Osteocyte (in vitro differentiated cells): Measurements from ENCODE around the gene MS4A4A. TPM values are rescaled to one million over a fixed set of nuclear protein-coding genes. Genes with fewer than 3 reads are reported as not detected.

Experiments
- DNase-seq: peaks from one replicate; pipeline ENCODE4 v3.0.0; 2021; ENCODE audit warnings: mixed read lengths; ENCODE audit not compliant: unreplicated experiment; ENCODE audit errors: extremely low spot score
- H3K27ac Mint-ChIP-seq: one replicate; pipeline ENCODE4 v1.8.0; 2021; ENCODE audit warnings: mild to moderate bottlenecking, mixed read lengths; ENCODE audit not compliant: unreplicated experiment
- H3K27me3 Mint-ChIP-seq: one replicate; pipeline ENCODE4 v1.8.0; 2021; ENCODE audit warnings: mixed read lengths; ENCODE audit not compliant: unreplicated experiment
- H3K36me3 Mint-ChIP-seq: one replicate; pipeline ENCODE4 v1.8.0; 2021; ENCODE audit warnings: mixed read lengths; ENCODE audit not compliant: unreplicated experiment
- H3K4me1 Mint-ChIP-seq: one replicate; pipeline ENCODE4 v1.8.0; 2021; ENCODE audit warnings: mixed read lengths; ENCODE audit not compliant: unreplicated experiment
- H3K4me3 Mint-ChIP-seq: one replicate; pipeline ENCODE4 v1.8.0; 2021; ENCODE audit warnings: mild to moderate bottlenecking, moderate library complexity, mixed read lengths; ENCODE audit not compliant: unreplicated experiment
- H3K9me3 Mint-ChIP-seq: one replicate; pipeline ENCODE4 v1.8.0; 2021; ENCODE audit warnings: mixed read lengths; ENCODE audit not compliant: unreplicated experiment
- CTCF ChIP-seq: fragments of 200-600 bp; sonication (generic); IDR thresholded peaks from 2 replicates; pipeline ENCODE4 v1.5.0; 2021; ENCODE audit warnings: antibody characterized with exemption, mild to moderate bottlenecking, moderate library complexity
- total RNA-seq: library from RNA; stranded (reverse); gene quantifications from 2 replicates; pipeline ENCODE4 v1.2.1, GENCODE V29; 2021

The MS4A4A gene
- total RNA-seq, 1 donor from 2014 or later = not detected

- no peaks in the 10 kb centered on the region for H3K9me3 Mint-ChIP-seq
- H3K4me1 Mint-ChIP-seq = no peaks in the 10 kb centered on the region
- no peaks in the 10 kb centered on the region for H3K36me3 Mint-ChIP-seq
- TF ChIP-seq CTCF = peak; percentile 65
- H3K27me3 Mint-ChIP-seq = peaks cover 10% of the 10 kb centered on the region
- no peak for DNase-seq
- H3K4me3 Mint-ChIP-seq = no peak overlapping the region
- H3K27ac Mint-ChIP-seq = no peak overlapping the region
Observed at GRCh38 chr11:60345489-60345888, 65.0 kb downstream of the MS4A4A start.

DNA sequence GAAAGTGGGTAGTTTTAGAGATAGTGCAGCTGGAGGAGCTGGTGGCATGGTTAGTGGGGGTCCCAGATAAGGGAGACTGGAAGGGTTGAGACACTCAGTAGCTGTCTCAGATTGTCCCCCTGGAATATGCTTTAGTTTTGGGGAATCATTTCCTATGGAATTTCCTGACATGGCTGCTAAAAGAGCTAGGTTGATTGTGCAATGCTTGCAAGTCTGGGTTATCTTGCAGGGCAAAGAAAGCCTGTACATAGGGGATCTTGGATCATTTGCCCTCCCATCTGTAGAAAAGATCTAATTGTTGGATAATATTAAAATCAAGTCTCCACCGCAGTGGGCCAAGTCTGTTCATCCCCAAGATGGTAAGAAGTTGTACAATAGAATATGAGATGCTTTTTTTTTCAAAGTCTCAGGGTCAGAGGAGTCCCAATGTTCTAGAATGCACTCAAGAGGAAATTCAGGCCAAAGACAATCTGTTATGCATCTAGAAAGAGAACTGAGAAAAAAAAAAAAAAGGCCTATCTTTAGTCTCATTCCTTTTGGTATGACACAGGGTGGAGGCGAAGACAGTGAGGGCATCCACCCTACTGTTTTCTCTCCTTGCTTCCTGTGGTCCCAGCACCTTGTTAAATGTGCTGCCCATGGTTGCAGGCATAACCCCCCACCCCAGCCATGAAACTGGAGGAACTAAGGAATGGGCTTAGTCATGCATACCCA is 66.8 kb downstream of the MS4A4A start:
- Mint-ChIP-seq H3K27ac (no peak overlapping the region), H3K4me1 (no peaks in the 10 kb centered on the region)

DNA sequence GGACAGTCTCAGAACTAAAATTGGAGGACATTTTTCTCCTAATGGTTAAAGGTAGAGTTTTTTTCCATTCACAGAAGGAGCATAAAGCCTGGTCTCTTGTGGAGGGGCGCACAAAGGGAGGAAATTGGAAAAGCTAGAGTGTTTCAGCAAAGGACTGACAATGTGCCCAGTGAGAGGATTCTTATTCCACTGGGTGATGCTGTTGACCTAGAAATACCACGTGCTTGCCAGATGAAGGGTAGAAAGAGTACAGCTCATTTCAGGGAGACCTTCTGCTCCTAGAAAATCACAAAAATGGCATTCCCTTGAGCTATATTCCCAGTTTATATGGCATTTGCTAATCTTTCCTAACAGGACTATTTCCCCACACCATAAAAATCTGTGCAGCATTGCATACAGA is 67.7 kb downstream of the MS4A4A start:
- no peak overlapping the region for H3K27ac Mint-ChIP-seq
- H3K36me3 Mint-ChIP-seq = no peaks in the 10 kb centered on the region
- peaks cover 10% of the 10 kb centered on the region for H3K27me3 Mint-ChIP-seq

More for the DNA sequence above, 66.8 kb downstream of the MS4A4A start:
- no peaks in the 10 kb centered on the region for H3K36me3 Mint-ChIP-seq
- H3K27me3 Mint-ChIP-seq = peaks cover 10% of the 10 kb centered on the region
- no peak for TF ChIP-seq CTCF
- no peaks in the 10 kb centered on the region for H3K9me3 Mint-ChIP-seq
- H3K4me3 Mint-ChIP-seq = no peak overlapping the region
- no peak for DNase-seq

DNA sequence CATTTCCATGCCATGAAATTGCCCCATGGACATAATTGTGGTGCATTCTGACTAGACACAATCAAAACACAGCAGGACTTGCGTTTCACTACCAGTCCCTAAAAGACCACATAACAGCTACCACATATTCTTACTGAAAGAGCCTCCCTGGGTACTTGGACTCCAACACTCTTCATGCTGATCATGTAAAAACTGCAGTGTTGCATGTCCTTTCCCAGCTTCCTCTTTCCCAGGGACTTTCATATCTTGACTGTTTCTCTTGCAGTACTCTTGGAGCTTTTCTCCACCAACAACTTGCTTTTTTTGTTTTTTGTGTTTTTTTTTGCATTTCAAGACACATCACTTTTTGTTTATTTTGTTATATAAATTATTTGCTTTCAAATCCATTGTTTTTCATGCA is 69.5 kb downstream of the MS4A4A start:
- Mint-ChIP-seq H3K4me1 (no peaks in the 10 kb centered on the region), H3K27ac (no peak overlapping the region), H3K9me3 (no peaks in the 10 kb centered on the region), H3K4me3 (no peak overlapping the region), H3K27me3 (peaks cover 6% of the 10 kb centered on the region), H3K36me3 (no peaks in the 10 kb centered on the region)
- no peak for TF ChIP-seq CTCF
- DNase-seq = no peak

More for the DNA sequence above, 67.7 kb downstream of the MS4A4A start:
- no peaks in the 10 kb centered on the region for H3K9me3 Mint-ChIP-seq
- TF ChIP-seq CTCF = peak; percentile 18
- no peaks in the 10 kb centered on the region for H3K4me1 Mint-ChIP-seq
- no peak for DNase-seq
- no peak overlapping the region for H3K4me3 Mint-ChIP-seq

GRCh38 chr11:60357771-60358170 is 77.3 kb downstream of the MS4A4A start:
- Mint-ChIP-seq H3K27me3 (no peaks in the 10 kb centered on the region), H3K36me3 (no peaks in the 10 kb centered on the region), H3K27ac (no peak overlapping the region), H3K4me3 (no peak overlapping the region), H3K4me1 (no peaks in the 10 kb centered on the region), H3K9me3 (no peaks in the 10 kb centered on the region)
- TF ChIP-seq CTCF = no peak
- DNase-seq = no peak

Other genes with a start within 250 kb of the MS4A4A start
- not detected in 2 replicates for gene OOSP2, start 240.3 kb upstream of the MS4A4A start, total RNA-seq
- not detected in 2 replicates for gene MS4A3, start 224.0 kb upstream of the MS4A4A start, total RNA-seq
- gene MS4A2, start 192.0 kb upstream of the MS4A4A start, total RNA-seq = not detected in 2 replicates
- not detected in 2 replicates for gene MS4A6A, start 97.6 kb upstream of the MS4A4A start, total RNA-seq
- 0.30 TPM in 1 of 2 replicates, not detected in the other for gene MS4A4E, start 37.5 kb upstream of the MS4A4A start, total RNA-seq
- not detected in 2 replicates for gene MS4A6E, start 46.6 kb downstream of the MS4A4A start, total RNA-seq
- gene MS4A7, start 97.9 kb downstream of the MS4A4A start, total RNA-seq = not detected in 2 replicates
- not detected in 2 replicates for gene MS4A14, start 115.8 kb downstream of the MS4A4A start, total RNA-seq
- not detected in 2 replicates for gene MS4A5, start 148.9 kb downstream of the MS4A4A start, total RNA-seq
- gene MS4A1, start 175.2 kb downstream of the MS4A4A start, total RNA-seq = not detected in 2 replicates
- not detected in 2 replicates for gene MS4A12, start 212.1 kb downstream of the MS4A4A start, total RNA-seq
- gene MS4A13, start 234.7 kb downstream of the MS4A4A start, total RNA-seq = not detected in 2 replicates